T-cell (primary cell): ENCODE measurements around the gene ZNF521. TPM values are rescaled to one million over a fixed set of nuclear protein-coding genes. Genes with fewer than 3 reads are reported as not detected.

ENCODE experiments used
- ATAC-seq, 4 experiments: fragments of 200-7000 bp in 3 of 4; fragments of 150-1000 bp in 1 of 4; cut with Tn5 transposase; replicated peaks in 1 of 4; 1 replicate in 3 of 4; 2 replicates in 1 of 4; pipeline ENCODE4 v1.10.0; 2021; ENCODE audit warnings: moderate library complexity in 3 of 4, mild to moderate bottlenecking in 2 of 4, moderate number of reproducible peaks in 1 of 4
- CTCF ChIA-PET, 2 donors: fragments of 300-600 bp; sonication (Branson Sonifier 250); formaldehyde crosslinking; loops; one replicate each; lab custom pipeline; 2022; ENCODE audit warnings: antibody characterized with exemption in 2 of 2; lab: Charles Lee
- POLR2A ChIA-PET, 2 donors: fragments of 300-600 bp; sonication (Branson Sonifier 250); formaldehyde crosslinking; loops; one replicate each; lab custom pipeline; 2022; ENCODE audit warnings: antibody characterized with exemption in 2 of 2; lab: Charles Lee
- DNase-seq, 35 experiments: peaks; one replicate each; pipeline versions ENCODE4 v3.0.0 to v3.0.0-alpha.2; 2013 to 2023
- H3K27ac ChIP-seq: one replicate; pipeline ENCODE4 v1.5.1; 2013; ENCODE audit warnings: low read length
- H3K27me3 ChIP-seq, 2 experiments: replicated peaks in 1 of 2; 1 replicate in 1 of 2; 2 replicates in 1 of 2; pipeline versions ENCODE4 v1.6.1 to v1.7.0; 2013; ENCODE audit warnings: low read length in 1 of 2, mixed read lengths in 1 of 2; ENCODE audit not compliant: control insufficient read depth in 2 of 2, insufficient read depth in 2 of 2; ENCODE audit errors: extremely low read depth in 1 of 2
- H3K36me3 ChIP-seq, 2 donors: 1 replicate in 1 of 2; 2 replicates in 1 of 2; pipeline versions ENCODE4 v1.6.1 to v1.7.0; 2013; ENCODE audit warnings: low read length in 1 of 2; ENCODE audit not compliant: control insufficient read depth in 2 of 2, insufficient read depth in 1 of 2; ENCODE audit errors: extremely low read depth in 1 of 2
- H3K4me1 ChIP-seq, 2 experiments: 1 replicate in 1 of 2; 2 replicates in 1 of 2; pipeline versions ENCODE4 v1.6.1 to v1.7.0; 2013; ENCODE audit warnings: low read length in 2 of 2, mixed read lengths in 1 of 2; ENCODE audit not compliant: insufficient read depth in 2 of 2, control insufficient read depth in 1 of 2; ENCODE audit errors: extremely low read depth in 1 of 2
- H3K4me3 ChIP-seq, 2 donors: 1 replicate in 1 of 2; 2 replicates in 1 of 2; pipeline versions ENCODE4 v1.5.1 to v1.7.0; 2013; ENCODE audit warnings: mild to moderate bottlenecking in 2 of 2, low read length in 1 of 2, moderate library complexity in 1 of 2; ENCODE audit not compliant: control insufficient read depth in 1 of 2; ENCODE audit errors: extremely low read depth in 1 of 2
- H3K9me3 ChIP-seq: 2 replicates; pipeline ENCODE4 v1.7.0; 2013
- H3K27ac Mint-ChIP-seq, 2 donors: one replicate each; pipeline ENCODE4 v1.8.0; 2020 to 2021; ENCODE audit warnings: mild to moderate bottlenecking in 2 of 2, mixed read lengths in 2 of 2
- H3K27me3 Mint-ChIP-seq, 2 donors: one replicate each; pipeline ENCODE4 v1.8.0; 2021 to 2022; ENCODE audit warnings: mixed read lengths in 2 of 2
- H3K36me3 Mint-ChIP-seq: one replicate; pipeline ENCODE4 v1.8.0; 2021; ENCODE audit warnings: mixed read lengths
- H3K4me1 Mint-ChIP-seq, 3 donors: one replicate each; pipeline ENCODE4 v1.8.0; 2020 to 2022; ENCODE audit warnings: mixed read lengths in 3 of 3, mild to moderate bottlenecking in 1 of 3
- H3K4me3 Mint-ChIP-seq, 3 donors: one replicate each; pipeline ENCODE4 v1.8.0; 2020 to 2022; ENCODE audit warnings: mild to moderate bottlenecking in 3 of 3, mixed read lengths in 3 of 3, moderate library complexity in 3 of 3
- H3K9me3 Mint-ChIP-seq, 3 donors: one replicate each; pipeline ENCODE4 v1.8.0; 2020 to 2022; ENCODE audit warnings: mixed read lengths in 3 of 3
- WGBS: methylation state at CpG from one replicate; pipeline ENCODE4 v1.1.5; 2013; ENCODE audit warnings: missing lambda C conversion rate; ENCODE audit not compliant: insufficient coverage; 5-methylcytosine and 5-hydroxymethylcytosine counted together
- total RNA-seq, 35 experiments: library from RNA in 6 of 35; stranded (reverse) in 6 of 35; fragments of 120-200 nt in 1 of 35; gene quantifications; one replicate each; pipeline versions ENCODE4 v1.2.1 to v1.2.4 and lab custom pipeline; 2013 to 2026

ZNF521 gene
- total RNA-seq, 5 donors from 2014 or later (not counting 1 experiment from before 2014, with no cell fraction given): 0.30 to 2.3 (median 1.4) TPM

DNA sequence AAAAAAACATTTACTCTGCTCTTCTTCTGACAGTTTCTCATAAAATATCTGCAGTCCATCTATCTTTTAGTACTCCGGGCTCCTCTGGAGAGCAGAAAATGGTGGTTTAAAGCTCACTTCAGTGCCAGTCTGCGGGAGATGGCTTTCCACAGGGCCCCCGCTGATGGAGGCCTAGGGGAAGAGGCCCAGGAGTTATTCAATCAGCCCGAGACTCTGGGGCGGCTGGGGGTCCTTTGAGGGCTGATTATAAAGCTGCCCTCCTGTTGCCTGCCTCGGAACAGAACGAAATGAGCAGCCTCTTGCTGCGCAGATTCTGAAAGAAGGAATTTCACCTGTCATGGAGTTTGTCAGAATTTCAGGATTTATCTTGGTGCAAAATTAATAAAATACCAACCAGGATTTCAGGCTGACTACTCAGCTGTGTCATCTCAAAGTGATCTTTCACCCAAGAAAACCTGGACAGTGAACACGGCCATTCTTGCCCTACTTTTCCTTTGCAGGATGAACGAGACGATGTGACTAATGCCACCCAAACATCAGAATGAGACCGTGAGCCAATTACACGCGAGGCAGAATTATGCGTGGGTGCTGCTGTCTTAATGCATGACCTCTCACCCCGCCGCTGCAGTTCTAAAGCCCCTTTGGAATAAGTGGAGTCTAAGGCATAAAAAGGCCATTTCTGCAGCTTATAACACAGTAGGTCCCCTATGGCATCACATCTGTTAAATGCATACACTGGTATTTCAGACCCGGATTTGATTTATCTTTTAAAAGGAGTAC, 273.8 kb downstream of the ZNF521 start:
- ATAC-seq: no peak
- WGBS: 91% methylated on average over 10 of the region's 18 CpGs

DNA sequence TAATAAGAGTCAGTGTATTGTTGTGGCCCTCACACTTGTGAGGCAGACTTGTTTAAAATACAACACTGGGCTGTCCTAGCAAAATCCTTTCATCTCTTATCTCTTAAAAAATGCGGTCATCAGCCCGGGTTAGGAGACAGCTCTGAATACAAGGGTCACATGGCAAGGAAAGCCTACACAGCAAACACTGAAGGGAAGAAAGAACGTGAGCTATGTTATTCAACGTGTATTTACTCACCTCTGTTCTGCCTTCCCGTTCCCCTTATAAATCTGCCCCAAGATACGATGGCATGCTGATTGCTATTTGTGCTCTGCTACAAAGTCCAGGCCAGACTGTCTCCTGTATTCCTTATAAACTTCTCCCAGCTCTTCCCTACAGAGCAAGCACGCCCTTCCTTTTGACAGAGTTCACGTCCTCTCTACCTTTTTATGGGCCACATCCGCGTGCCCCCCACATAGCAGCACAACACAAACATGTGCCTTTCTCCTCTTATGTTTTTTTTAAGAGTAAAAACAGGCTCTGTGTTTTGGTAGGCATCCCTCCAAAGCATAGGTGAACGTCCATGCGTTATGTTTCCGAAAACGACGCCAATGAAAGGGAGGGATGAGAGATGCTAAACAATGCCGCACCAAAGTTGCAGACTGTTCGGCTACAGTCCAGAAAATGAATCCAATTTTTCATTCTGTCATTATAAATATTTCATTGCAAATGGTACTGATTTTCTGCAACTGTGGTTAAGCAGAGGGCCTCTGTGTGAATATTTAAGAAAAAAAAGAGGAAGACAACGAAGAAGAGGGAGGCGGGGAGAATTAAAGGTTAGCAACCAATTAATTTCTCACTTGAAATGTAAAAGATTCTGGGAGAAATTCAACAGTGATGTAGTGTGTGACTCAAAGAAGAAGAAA, 274.7 kb downstream of the ZNF521 start:
- CTCF ChIA-PET: no interaction called here
- Mint-ChIP-seq H3K27ac (no peak overlapping the region), H3K4me3 (no peak overlapping the region), H3K36me3 (no peaks in the 10 kb centered on the region), H3K4me1 (no peaks in the 10 kb centered on the region), H3K27me3 (no peaks in the 10 kb centered on the region), H3K9me3 (no peaks in the 10 kb centered on the region)
- DNase-seq: no peak
- H3K27ac ChIP-seq: no peak overlapping the region
- no peak overlapping the region for H3K4me3 ChIP-seq
- WGBS: 87% methylated on average over 10 of the region's 19 CpGs
- H3K4me1 ChIP-seq: no peaks in the 10 kb centered on the region
- POLR2A ChIA-PET: no interaction called here
- no peaks in the 10 kb centered on the region for H3K9me3 ChIP-seq
- H3K36me3 ChIP-seq: no peaks in the 10 kb centered on the region
- no peak for ATAC-seq
- no peaks in the 10 kb centered on the region for H3K27me3 ChIP-seq

More for the DNA sequence above, 273.8 kb downstream of the ZNF521 start:
- H3K9me3 Mint-ChIP-seq: no peaks in the 10 kb centered on the region
- Histone ChIP-seq H3K36me3 (no peaks in the 10 kb centered on the region), H3K4me1 (no peaks in the 10 kb centered on the region), H3K27ac (no peak overlapping the region), H3K9me3 (no peaks in the 10 kb centered on the region), H3K27me3 (no peaks in the 10 kb centered on the region), H3K4me3 (no peak overlapping the region)
- no peak overlapping the region for H3K4me3 Mint-ChIP-seq
- H3K4me1 Mint-ChIP-seq: no peaks in the 10 kb centered on the region
- no peaks in the 10 kb centered on the region for H3K36me3 Mint-ChIP-seq
- H3K27me3 Mint-ChIP-seq: no peaks in the 10 kb centered on the region
- ChIA-PET CTCF (no interaction called here), POLR2A (no interaction called here)
- no peak overlapping the region for H3K27ac Mint-ChIP-seq
- no peak for DNase-seq

DNA sequence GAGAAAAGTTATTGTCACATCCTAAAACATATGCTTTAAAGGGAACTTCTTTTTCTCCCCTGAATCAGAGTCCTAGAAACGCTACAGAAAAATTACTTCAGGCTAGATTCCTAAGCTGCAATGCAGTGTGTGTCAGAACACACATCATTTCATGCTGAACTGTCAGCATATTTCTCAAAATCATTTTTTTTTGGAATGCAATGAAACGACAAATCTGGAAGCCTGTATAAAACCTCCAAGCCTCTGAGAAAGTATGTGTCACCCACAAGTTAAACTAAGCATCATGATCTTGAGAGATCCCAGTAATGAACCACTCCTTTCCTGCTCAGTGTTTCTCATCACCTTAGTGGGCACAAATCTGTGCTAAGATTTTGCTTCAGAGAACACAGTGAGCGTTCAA, 276.2 kb downstream of the ZNF521 start:
- Histone ChIP-seq H3K4me3 (no peak overlapping the region), H3K36me3 (no peaks in the 10 kb centered on the region), H3K4me1 (no peaks in the 10 kb centered on the region), H3K27me3 (no peaks in the 10 kb centered on the region), H3K9me3 (no peaks in the 10 kb centered on the region), H3K27ac (no peak overlapping the region)
- no peaks in the 10 kb centered on the region for H3K27me3 Mint-ChIP-seq
- DNase-seq (no peak), ATAC-seq (no peak)
- no peak overlapping the region for H3K27ac Mint-ChIP-seq
- WGBS: 69% methylated on average over 2 of the region's 3 CpGs
- H3K9me3 Mint-ChIP-seq: no peaks in the 10 kb centered on the region
- no peaks in the 10 kb centered on the region for H3K36me3 Mint-ChIP-seq
- POLR2A ChIA-PET: no interaction called here
- CTCF ChIA-PET: no interaction called here
- no peak overlapping the region for H3K4me3 Mint-ChIP-seq
- no peaks in the 10 kb centered on the region for H3K4me1 Mint-ChIP-seq

DNA sequence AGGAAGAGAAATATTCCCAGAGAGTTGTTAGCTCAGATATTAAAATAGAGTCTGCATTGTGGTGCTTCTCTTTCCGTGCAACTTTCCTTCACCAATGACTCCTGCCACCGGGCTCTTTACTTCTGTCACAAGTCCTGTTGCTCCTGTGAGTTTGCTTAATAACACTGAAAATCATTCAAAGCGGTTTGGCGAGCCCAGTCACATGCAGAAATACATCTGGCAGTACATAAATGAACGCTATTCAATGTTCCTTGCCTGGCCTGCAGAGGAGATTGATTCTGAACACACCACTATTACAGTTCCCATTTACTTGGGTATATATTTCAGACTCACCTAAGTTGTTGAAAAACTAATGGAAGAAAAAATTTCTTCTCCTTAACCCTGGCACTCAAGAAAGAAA, 276.6 kb downstream of the ZNF521 start:
- Mint-ChIP-seq H3K4me3 (no peak overlapping the region), H3K36me3 (no peaks in the 10 kb centered on the region), H3K27ac (no peak overlapping the region), H3K4me1 (no peaks in the 10 kb centered on the region), H3K27me3 (no peaks in the 10 kb centered on the region), H3K9me3 (no peaks in the 10 kb centered on the region)
- Histone ChIP-seq H3K27me3 (no peaks in the 10 kb centered on the region), H3K36me3 (no peaks in the 10 kb centered on the region), H3K9me3 (no peaks in the 10 kb centered on the region), H3K4me3 (no peak overlapping the region), H3K27ac (no peak overlapping the region), H3K4me1 (no peaks in the 10 kb centered on the region)
- ATAC-seq (no peak), DNase-seq (no peak)
- ChIA-PET POLR2A (no interaction called here), CTCF (no interaction called here)
- WGBS: 80% methylated on average over 1 of the region's 5 CpGs

DNA sequence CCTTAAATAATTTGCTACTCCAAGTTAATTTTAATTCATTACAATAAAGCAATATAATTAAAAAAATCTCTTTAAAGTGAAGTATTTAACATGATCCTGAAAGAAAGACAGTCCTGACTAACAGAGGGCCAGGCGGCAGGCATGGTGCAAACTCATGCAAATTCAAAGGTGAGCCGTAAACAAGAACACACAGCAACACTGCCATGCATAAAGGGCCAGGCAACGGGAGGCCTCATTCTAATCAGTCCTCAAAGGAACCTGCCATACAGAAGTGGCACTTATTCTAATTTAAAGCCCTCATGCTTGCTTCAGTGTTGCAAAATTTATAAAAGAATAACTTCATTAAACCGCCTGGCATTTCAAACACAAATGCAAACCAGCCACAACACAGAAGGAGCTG, 277.0 kb downstream of the ZNF521 start:
- Histone ChIP-seq H3K36me3 (no peaks in the 10 kb centered on the region), H3K27me3 (no peaks in the 10 kb centered on the region), H3K4me3 (no peak overlapping the region), H3K4me1 (no peaks in the 10 kb centered on the region), H3K27ac (no peak overlapping the region), H3K9me3 (no peaks in the 10 kb centered on the region)
- Mint-ChIP-seq H3K27me3 (peaks cover 0 to under 1% of the 10 kb centered on the region in 2 donors), H3K9me3 (no peaks in the 10 kb centered on the region), H3K36me3 (no peaks in the 10 kb centered on the region), H3K4me1 (no peaks in the 10 kb centered on the region), H3K27ac (no peak overlapping the region), H3K4me3 (no peak overlapping the region)
- WGBS: 100% methylated on average over 3 of the region's 4 CpGs
- ChIA-PET CTCF (no interaction called here), POLR2A (no interaction called here)
- ATAC-seq (no peak), DNase-seq (no peak)

DNA sequence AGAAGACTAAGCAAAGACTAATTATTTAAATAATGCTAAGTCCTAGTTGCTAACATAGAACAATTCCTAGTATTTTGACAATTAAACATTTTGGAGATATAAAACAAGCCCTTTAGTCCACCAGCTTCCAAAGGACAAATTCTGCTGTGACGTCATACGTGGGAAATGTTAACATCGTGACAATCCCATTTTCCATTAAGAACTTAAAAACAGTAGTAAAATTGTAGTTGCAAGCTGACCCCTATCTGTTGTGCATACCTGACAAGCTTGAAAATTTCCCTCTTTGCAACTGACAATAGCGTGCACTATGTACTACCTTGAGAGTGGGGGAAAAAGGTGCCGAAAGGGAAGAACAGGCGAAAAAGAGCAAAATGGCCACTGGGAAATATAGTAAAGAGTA, 279.8 kb downstream of the ZNF521 start:
- no peaks in the 10 kb centered on the region for H3K36me3 Mint-ChIP-seq
- H3K27me3 Mint-ChIP-seq: peaks cover 0 to 3% of the 10 kb centered on the region in 2 donors

More for the DNA sequence above, 279.8 kb downstream of the ZNF521 start:
- CTCF ChIA-PET: no interaction called here
- no peak for ATAC-seq
- POLR2A ChIA-PET: no interaction called here
- no CpG with 5 or more reads among the region's 6 CpGs for WGBS
- H3K4me1 ChIP-seq: no peaks in the 10 kb centered on the region
- Mint-ChIP-seq H3K9me3 (no peaks in the 10 kb centered on the region), H3K27ac (no peak overlapping the region), H3K4me3 (no peak overlapping the region), H3K4me1 (no peaks in the 10 kb centered on the region)
- H3K27ac ChIP-seq: no peak overlapping the region
- H3K27me3 ChIP-seq: no peaks in the 10 kb centered on the region
- no peaks in the 10 kb centered on the region for H3K36me3 ChIP-seq
- no peaks in the 10 kb centered on the region for H3K9me3 ChIP-seq
- H3K4me3 ChIP-seq: no peak overlapping the region
- DNase-seq: no peak
